Heart left ventricle (tissue), 16 donors: ENCODE results near the gene RFNG. TPM values are rescaled to one million over a fixed set of nuclear protein-coding genes. Genes with fewer than 3 reads are reported as not detected.

ENCODE experiments used
- ATAC-seq, 4 donors: fragments of 200-7000 bp; cut with Tn5 transposase; one replicate each; pipeline ENCODE4 v1.9.1; 2020 to 2022; ENCODE audit warnings: moderate library complexity in 4 of 4, mild to moderate bottlenecking in 3 of 4, moderate number of reproducible peaks in 1 of 4
- DNase-seq, 5 donors: peaks; one replicate each; pipeline ENCODE4 v3.0.0-alpha.2; 2020
- H3K27ac ChIP-seq, 12 donors: fragments of 200-600 bp; sonication (generic) in 4 of 12; one replicate each; pipeline versions ENCODE4 v1.5.0 to v1.8.0; 2016 to 2022; ENCODE audit warnings: mild to moderate bottlenecking in 2 of 12
- H3K27me3 ChIP-seq, 9 donors: fragments of 200-600 bp; sonication (generic) in 2 of 9; one replicate each; pipeline versions ENCODE4 v1.5.1 to v1.8.0; 2016 to 2022; ENCODE audit warnings: mild to moderate bottlenecking in 3 of 9
- H3K36me3 ChIP-seq, 9 donors: fragments of 200-600 bp; sonication (generic) in 2 of 9; one replicate each; pipeline versions ENCODE4 v1.5.0 to v1.8.0; 2018 to 2022; ENCODE audit warnings: mild to moderate bottlenecking in 2 of 9
- H3K4me1 ChIP-seq, 12 donors: fragments of 200-600 bp; sonication (generic) in 4 of 12; one replicate each; pipeline versions ENCODE4 v1.5.0 to v1.8.0; 2016 to 2022; ENCODE audit warnings: mild to moderate bottlenecking in 3 of 12
- H3K4me3 ChIP-seq, 12 donors: fragments of 200-600 bp; sonication (generic) in 4 of 12; one replicate each; pipeline versions ENCODE4 v1.5.0 to v1.8.0; 2017 to 2022; ENCODE audit warnings: mild to moderate bottlenecking in 9 of 12, moderate library complexity in 4 of 12
- H3K9me3 ChIP-seq, 12 donors: fragments of 200-600 bp; sonication (generic) in 4 of 12; one replicate each; pipeline versions ENCODE4 v1.5.0 to v1.8.0; 2016 to 2022; ENCODE audit warnings: mild to moderate bottlenecking in 1 of 12
- CTCF ChIP-seq, 12 donors: fragments of 200-600 bp; sonication (generic) in 4 of 12; IDR thresholded peaks; one replicate each; pipeline versions ENCODE4 v1.5.0 to v1.8.0; 2018 to 2022; ENCODE audit warnings: antibody characterized with exemption in 12 of 12, mild to moderate bottlenecking in 5 of 12
- POLR2A ChIP-seq, 2 donors: fragments of 450-650 bp; IDR thresholded peaks; one replicate each; pipeline ENCODE4 v1.6.1; 2017; ENCODE audit warnings: antibody characterized with exemption in 2 of 2, mild to moderate bottlenecking in 2 of 2, moderate library complexity in 2 of 2
- WGBS, 4 donors: extraction: QIAGEN DNeasy Blood & Tissue Kit in 2 of 4; methylation state at CpG; one replicate each; pipeline versions ENCODE4 v1.1.5 to v1.1.7; 2013 to 2018; 5-methylcytosine and 5-hydroxymethylcytosine counted together
- intact Hi-C, 10 donors: fragments of 100-400 bp; cut with DNase I; formaldehyde crosslinking; loops; one replicate each; pipeline versions ENCODE4 v1.11.1 to v1.14.2; 2022
- polyA plus RNA-seq, 2 donors: library from polyadenylated mRNA; stranded (reverse); fragments of 200-250 nt; gene quantifications; one replicate each; pipeline ENCODE4 v1.2.3, GENCODE V29; 2013
- total RNA-seq, 9 donors: library from RNA; depleted of rRNA in 2 of 9; stranded (reverse); fragments of >200 nt in 2 of 9; fragmentation: NEBNext Ultra II Directional in 3 of 9; extraction: Animal tissue kit (Norgen Biotek cat#: 25700) in 3 of 9; gene quantifications; one replicate each; pipeline versions ENCODE4 v1.1.0 to v1.2.4, GENCODE V29; 2016 to 2023
- donor health status: ischemic (EF 13 %, LVEDD 7.1; RV severe dilation, severe dysfunction).
- donor health status: healthy with polysubstance abuse.
- donor health status: DM: no; HTN: yes; CAD: no.
- donor health status: DM: no; HTN: no; CAD: no.
- donor health status: ischemic (EF 25% LVEDD 6.9; RV normal size, moderate dysfunction).
- donor health status: ischemic (EF 25% LVEDD 5.7; RV mildly dilated, moderate dysfunction).
- donor health status: healthy.
- donor health status: DM: yes; HTN: yes; CAD: no.
- donor health status: ischemic (EF 35%, LVEDD 5.7; RV mildly dilated, moderate dysfunction).
- donor health status: nonischemic (EF 11% LVEDD 7.7; RV severe dilation, severe dysfunction).
- donor health status: DM: yes; HTN: yes; CAD: no.
- donor health status: PGD.
- donor health status: ischemic (EF 29% LVEDD 5.4; RV normal size, mild dysfunction).
- donor health status: nonischemic (EF 23%, LVEDD 6.1; RV moderate dilation, normal function).

The RFNG gene
- total and polyA plus RNA-seq, 11 donors: 16.4 to 30.6 (median 21.2) TPM

GRCh38 chr17:82083009-82083408 is 31.4 kb upstream of the RFNG start:
- Histone ChIP-seq H3K36me3 (peaks cover 0 to 93% (median 74%) of the 10 kb centered on the region in 9 donors), H3K4me3 (no peak overlapping the region), H3K9me3 (no peaks in the 10 kb centered on the region), H3K27ac (no peak overlapping the region), H3K4me1 (peaks cover 0 to 5% (median 0%) of the 10 kb centered on the region in 12 donors), H3K27me3 (no peaks in the 10 kb centered on the region)
- WGBS, 4 donors: 88 to 95% (median 92%) methylated on average over 12 to 24 of the region's 24 CpGs
- TF ChIP-seq POLR2A (IDR thresholded peaks at IDR 0.05) (no peak), CTCF (IDR thresholded peaks at IDR 0.05) (no peak)
- intact Hi-C loops: no loop called here
- ATAC-seq (no peak), DNase-seq (no peak)

GRCh38 chr17:82082456-82082855 is 30.8 kb upstream of the RFNG start:
- DNase-seq (no peak), ATAC-seq (no peak)
- intact Hi-C loops: no loop called here
- H3K4me3 ChIP-seq: no peak overlapping the region
- no peaks in the 10 kb centered on the region for H3K9me3 ChIP-seq
- peaks cover 0 to 88% (median 69%) of the 10 kb centered on the region in 9 donors for H3K36me3 ChIP-seq
- H3K4me1 ChIP-seq: peaks cover 0 to 10% (median 0%) of the 10 kb centered on the region in 12 donors
- 84 to 95% (median 94%) methylated on average over 9 to 19 of the region's 19 CpGs for WGBS, 4 donors
- H3K27me3 ChIP-seq: no peaks in the 10 kb centered on the region
- no peak for TF ChIP-seq CTCF (IDR thresholded peaks at IDR 0.05)
- no peak for TF ChIP-seq POLR2A (IDR thresholded peaks at IDR 0.05)
- H3K27ac ChIP-seq: no peak overlapping the region

GRCh38 chr17:82081966-82082365 is 30.4 kb upstream of the RFNG start:
- Histone ChIP-seq H3K9me3 (no peaks in the 10 kb centered on the region), H3K27me3 (no peaks in the 10 kb centered on the region), H3K4me3 (no peak overlapping the region), H3K27ac (no peak overlapping the region), H3K36me3 (peaks cover 0 to 84% (median 65%) of the 10 kb centered on the region in 9 donors), H3K4me1 (peaks cover 0 to 10% (median 0%) of the 10 kb centered on the region in 12 donors)
- TF ChIP-seq POLR2A (IDR thresholded peaks at IDR 0.05): no peak
- TF ChIP-seq CTCF (IDR thresholded peaks at IDR 0.05): no peak
- WGBS, 4 donors: 91 to 98% (median 92%) methylated on average over 11 to 22 of the region's 22 CpGs
- DNase-seq: no peak
- intact Hi-C loops: no loop called here
- ATAC-seq: no peak

- no peaks in the 10 kb centered on the region for H3K27me3 ChIP-seq
- H3K9me3 ChIP-seq: no peaks in the 10 kb centered on the region
- H3K4me1 ChIP-seq: peaks cover 0 to 10% (median 0%) of the 10 kb centered on the region in 12 donors
- intact Hi-C loops: no loop called here
- H3K27ac ChIP-seq: no peak overlapping the region
- H3K36me3 ChIP-seq: peaks cover 0 to 80% (median 63%) of the 10 kb centered on the region in 9 donors
- TF ChIP-seq POLR2A (IDR thresholded peaks at IDR 0.05): no peak
- no peak for TF ChIP-seq CTCF (IDR thresholded peaks at IDR 0.05)
- DNase-seq: no peak
- 93 to 97% (median 95%) methylated on average over 5 to 20 of the region's 20 CpGs for WGBS, 4 donors
- H3K4me3 ChIP-seq: no peak overlapping the region
- ATAC-seq: no peak
Measured at GRCh38 chr17:82081546-82081945, 29.9 kb upstream of the RFNG start.
